Activated CD4-positive, alpha-beta T cell treated with anti-CD3 and anti-CD28 coated beads, Interleukin-2, amount 50 U/mL, for 4 hours (primary cell): ENCODE data around the gene ST7.
"Not testable (repeated sequence)": the region's sequence is repeated elsewhere in the genome, so short reads cannot be mapped to it uniquely, and the experiment has no call there.

Experiments
- DNase-seq, 2 experiments: peaks; one replicate each; pipeline ENCODE4 v3.0.0-alpha.2; 2020

Gene ST7

GRCh38 chr7:117010375-117011133 is 57.3 kb downstream of the ST7 start:
- DNase-seq = no peak

DNA sequence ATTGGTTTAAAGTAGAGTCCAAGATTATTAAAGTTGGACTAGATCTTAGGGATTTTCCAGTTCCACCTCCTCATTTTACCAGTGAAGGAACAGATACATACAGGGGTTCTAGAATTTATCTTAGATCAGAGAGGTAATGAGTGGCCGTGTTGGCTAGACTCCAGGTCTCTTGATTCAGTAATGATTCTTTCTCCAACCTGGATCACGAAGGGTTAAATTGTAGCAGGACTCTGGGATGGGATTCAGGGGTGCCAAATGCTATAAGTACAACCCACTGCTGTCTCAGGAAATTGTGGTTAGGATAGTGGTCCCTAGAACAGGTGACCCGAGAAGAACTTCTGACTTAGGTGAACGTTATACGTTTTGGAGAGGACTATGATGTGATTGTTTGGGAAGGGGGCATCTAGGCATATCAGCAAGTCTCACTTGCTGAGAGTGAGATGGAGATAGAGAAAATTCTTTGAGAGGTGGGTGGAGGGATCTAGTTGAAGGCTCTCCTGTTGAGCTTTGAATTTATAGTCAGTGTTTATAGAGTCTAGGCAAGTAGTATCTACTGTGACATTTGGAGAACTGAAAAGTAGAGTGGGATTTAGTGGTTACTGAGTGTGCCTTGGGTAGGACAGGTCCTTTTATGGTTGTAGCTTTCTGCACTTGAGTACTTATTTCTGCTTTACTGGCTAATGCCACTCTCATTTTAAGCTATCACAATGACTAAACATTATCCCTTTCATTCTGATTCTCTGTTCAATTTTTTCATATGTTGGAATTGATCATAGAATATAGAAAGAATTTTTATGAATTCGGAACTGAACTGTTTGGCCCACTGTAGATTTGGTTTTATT is 58.3 kb downstream of the ST7 start:
- DNase-seq = no peak

- no peak for DNase-seq
These were observed 59.0 kb downstream of the ST7 start for GRCh38 chr7:117012284-117012683.

DNA sequence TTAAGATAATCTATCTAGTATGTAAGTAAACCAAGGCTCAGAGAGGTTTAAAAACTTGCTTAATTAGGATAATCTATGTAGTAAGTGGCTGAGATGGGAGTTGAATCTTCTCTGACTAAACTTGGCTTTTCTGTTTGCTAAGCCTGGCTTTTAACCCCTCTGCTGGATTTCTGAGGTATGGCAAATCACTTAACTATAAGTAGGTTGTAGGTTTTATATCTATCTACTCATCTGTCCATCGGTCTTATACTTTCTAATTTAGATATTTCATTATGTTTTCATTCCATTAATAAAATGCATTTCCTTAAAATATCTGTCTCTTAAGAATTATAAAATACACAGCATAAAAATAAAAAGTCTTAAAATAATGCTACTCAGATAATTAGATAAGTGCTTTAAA is 59.4 kb downstream of the ST7 start:
- no peak for DNase-seq

DNA sequence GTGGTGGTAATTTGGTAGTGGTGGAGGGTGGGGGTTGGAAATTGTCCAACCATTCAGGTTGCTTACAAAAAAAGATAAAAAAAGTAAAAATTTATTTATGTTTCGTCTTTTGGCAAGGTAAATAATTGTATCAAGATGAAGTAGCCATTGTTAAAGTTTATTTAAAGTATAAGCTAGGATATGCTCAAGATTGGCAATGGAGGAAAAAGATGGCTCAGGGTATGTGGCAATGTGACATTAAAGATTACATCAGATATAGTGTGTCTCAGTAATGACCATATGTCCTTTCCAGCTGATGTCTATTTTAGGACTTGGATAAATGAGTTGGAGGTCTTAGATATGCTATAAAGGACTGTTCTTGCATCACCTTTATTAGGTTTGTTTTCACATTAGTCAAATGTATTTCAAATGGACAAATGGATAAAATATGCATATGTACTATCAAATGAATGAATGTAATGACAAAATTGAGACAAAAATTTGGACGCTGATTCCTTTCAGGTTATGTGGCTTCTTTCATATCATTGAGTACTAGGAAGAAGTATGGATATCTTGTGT is 60.9 kb downstream of the ST7 start:
- DNase-seq = no peak

- DNase-seq = peak; percentile 9 to 21
These were observed 61.4 kb downstream of the ST7 start for GRCh38 chr7:117014673-117015133.

DNA sequence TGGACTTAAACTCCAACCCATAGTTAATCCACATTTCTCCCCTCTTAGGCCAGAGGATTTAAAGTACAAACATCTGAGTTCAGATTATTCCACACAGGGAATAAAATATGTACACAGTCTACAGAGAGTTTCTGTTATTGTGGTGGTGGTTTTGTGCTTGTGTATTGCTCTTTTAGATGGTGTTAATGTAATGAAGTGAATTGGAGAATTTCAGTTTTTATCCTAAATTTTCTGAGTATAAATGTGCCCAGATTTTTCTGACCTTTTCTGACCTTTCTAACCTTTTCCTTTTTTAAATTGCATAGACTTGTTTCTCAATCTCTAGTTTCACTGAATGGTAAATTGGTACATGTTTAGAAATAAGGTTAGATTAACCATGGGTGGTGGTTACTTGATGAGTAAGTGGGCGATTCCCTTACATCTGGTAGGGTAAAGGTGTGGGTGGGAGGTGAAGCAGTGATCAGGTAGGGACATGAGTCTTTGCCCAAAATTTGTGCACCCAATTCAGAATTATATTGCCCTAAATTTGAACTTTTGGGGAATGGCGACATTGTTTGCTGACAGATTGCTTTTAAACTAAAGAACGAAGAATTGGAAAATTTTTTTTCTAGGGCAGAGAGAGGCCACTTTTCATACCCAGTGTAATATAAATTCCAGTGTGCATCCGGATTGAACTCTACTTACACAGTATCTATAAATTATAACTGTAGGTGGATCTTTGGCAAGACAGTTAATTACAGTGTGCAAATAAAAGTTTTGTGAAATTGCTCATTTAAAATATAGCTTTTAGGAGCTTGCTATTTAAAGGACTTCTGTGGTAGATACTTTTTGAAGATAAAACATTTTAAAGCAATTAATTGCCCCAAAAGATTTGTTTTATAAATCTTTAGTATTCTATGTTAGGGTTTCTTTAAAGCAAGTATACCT is 62.2 kb downstream of the ST7 start:
- DNase-seq = no peak

DNA sequence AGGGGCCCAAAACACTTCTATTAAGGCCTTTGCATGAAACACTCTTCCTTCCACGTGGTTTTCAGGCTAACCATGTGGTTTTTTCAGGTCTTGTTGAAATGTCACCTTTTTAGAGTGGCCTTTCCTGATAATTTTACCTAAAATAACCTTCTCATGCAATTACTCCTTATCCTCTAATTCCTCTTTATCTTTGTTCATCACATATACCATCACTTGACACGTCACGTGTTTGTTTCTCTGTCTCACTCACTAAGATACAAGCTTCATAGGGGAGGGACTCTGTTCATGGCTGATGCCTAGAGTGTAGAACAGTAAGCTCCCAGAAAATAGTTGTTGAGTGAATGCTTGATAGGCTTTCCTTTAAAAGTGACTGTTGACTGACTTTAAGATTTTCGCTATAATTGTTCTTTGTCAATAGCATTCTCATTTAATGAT is 63.7 kb downstream of the ST7 start:
- no peak for DNase-seq

DNA sequence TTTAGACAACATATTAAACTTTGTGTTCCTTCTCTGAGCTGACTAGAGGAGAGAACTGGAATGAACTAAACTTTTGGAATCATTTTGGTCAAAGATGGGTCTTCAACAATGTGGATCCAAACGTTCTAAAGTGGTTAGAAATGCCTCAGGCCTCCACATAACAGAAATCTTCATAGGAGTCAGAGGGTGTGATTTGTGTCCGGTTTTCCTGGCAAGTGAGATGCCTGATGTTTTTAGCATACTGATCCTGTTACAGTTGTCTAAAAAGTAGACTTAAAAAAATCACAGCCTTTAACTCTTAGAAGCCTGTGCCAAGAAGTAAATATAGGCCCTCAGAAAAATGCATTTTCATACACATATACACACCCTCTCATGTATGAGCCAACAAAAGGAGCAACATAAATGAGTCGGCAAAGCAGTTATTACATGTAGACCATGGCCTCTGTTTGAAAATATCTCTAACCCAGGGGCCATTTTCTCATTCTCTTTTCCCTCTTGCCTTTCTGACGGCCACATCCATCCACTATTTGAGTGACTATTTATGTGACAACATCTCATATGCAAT is 64.5 kb downstream of the ST7 start:
- no peak for DNase-seq

DNA sequence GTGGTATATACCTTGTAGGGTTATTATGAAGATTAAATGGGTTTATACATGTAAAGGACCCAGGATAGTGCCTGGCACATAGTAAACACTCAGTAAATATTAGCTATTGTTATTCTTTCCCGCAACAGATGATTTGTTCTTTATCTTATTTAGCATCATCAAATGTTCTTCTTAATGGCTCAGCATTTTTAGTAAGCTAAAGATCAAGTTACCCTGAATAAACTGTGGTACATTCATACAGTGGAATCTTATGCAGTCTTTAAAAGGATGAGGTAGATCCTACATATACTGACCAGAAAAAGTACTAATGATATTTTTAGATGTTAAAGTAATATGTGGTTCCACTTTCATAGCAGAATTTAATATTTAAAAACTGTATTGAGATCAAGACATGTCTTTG is 65.4 kb downstream of the ST7 start:
- no peak for DNase-seq

DNA sequence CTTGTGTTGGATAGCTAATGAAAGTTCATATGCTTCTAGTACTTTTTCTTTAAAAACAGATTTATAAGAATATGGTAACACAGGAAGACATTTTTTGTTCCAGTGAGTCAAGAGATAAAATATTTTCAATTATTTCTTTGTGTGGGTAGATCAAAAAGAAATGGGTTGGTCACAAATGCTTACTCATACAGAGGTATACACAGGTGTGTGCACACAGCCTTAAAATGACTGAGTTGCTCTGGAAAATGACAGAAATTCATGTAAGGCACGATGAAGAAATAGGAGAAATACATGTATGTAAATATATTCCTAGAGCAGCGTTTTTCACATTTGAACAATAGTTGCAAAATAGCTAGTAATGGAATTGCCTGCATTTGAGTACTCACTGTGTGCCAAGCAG is 66.0 kb downstream of the ST7 start:
- DNase-seq = no peak

DNA sequence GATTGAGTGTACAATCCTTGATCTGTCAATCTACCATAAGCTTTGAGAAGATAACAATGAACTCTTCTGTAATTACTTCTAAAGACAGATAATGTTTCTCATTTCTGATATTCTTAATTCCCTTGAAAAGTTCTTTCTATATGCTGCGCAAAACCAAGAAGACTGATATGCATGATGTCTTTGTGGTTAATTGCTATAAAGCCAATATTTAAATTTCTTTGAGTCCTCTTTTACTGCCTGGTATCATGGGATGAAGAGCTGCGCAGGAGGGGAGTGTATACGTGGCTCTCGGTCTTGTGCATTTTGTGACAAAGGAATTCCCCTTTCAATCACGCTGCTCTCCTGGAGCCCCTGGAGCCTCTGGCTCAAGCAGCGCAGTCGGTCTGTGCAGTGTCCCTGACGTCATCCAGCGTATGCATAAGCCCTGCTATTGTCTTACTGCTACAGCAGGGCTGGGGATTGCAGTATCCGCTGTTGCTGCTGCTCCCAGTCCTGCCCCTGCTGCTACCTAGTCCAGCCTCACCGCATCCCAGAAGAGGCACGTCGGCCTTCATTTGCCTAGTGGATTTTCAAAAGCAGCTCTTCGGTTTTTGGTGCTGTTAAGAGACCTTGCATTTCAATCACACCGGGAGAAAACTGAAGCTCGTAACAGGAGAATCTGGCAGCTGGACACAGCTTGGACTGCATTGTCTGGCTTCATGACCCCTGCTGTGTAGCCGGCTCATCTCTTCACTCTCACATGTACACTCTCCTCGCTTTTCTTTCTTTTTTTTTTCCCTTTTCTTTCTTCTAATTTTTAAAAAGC is 66.7 kb downstream of the ST7 start:
- no peak for DNase-seq

DNA sequence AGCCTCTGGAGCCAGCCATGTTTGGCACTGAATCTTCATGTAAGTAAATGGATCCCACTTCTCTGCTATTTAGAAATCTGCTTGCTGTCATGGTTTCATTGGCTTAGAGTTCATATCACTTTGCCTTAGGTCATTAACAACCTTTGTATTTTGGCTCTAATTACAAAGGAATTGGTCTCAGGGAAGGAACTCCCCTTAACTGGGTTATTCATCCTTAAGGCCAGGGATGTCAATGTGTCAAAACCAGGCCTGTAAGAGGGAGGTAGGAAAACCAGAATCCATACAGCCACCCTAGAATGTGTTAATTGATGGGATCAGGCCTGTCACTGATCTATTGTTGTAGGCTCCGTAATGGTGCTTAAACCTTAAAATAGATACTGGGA is 67.3 kb downstream of the ST7 start:
- no peak for DNase-seq

DNA sequence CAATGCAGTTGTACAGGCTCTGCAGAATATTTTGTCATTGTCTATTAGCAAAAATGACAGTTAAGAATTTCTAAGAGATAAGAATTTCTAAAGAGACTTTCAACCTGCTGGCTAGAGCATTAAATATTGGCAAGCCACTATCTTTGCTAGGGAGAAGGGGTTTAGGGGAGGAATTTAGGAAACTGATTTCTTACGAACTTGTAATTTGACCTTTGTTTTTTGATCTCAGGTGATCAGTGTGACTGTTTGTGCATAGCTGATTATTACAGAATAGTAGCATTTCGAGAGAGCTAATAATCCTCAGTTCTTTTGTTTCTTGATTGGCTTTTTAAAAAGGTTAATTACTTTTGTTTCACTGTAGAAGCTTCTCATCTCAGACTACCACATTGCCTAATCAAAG is 68.1 kb downstream of the ST7 start:
- no peak for DNase-seq

- DNase-seq = no peak
These were observed 68.7 kb downstream of the ST7 start for GRCh38 chr7:117021986-117022385.

GRCh38 chr7:117023325-117023854 is 70.1 kb downstream of the ST7 start:
- DNase-seq = no peak

- no peak for DNase-seq
These were observed 71.5 kb downstream of the ST7 start for GRCh38 chr7:117024811-117025210.

DNA sequence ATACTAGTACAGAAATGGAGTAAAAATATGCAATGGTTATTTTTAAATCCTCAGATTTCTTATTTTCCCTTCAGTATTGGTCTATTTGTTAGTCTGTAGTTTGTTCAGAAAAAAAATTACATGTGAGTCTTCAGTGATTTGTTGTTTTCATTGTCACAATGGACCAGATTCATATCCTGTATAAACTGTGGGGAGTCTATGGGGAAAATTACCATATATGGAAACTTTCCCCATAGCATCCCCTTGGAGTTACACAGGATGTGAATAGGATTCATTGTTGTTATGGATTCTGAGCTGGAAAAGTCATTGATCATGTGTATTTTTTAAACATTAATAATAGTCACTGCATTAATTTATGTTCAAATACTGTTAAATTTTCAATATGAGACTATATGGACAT is 72.6 kb downstream of the ST7 start:
- no peak for DNase-seq

DNA sequence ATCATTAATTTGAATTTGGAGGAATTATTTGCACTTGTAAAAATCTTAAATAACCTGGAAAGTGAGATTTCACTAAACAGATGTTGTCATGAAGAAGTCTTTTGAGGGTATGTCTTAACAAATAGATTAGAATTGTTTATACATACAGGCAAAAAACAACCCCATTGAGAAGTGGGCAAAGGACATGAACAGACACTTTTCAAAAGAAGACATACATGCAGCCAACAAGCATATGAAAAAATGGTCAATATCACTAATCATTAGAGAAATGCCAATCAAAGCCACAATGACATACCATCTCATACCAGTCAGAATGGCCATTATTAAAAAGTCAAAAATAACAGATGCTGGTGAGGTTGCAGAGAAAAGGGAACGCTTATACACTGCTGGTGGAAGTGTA is 77.0 kb downstream of the ST7 start:
- not testable (repeated sequence) for DNase-seq

DNA sequence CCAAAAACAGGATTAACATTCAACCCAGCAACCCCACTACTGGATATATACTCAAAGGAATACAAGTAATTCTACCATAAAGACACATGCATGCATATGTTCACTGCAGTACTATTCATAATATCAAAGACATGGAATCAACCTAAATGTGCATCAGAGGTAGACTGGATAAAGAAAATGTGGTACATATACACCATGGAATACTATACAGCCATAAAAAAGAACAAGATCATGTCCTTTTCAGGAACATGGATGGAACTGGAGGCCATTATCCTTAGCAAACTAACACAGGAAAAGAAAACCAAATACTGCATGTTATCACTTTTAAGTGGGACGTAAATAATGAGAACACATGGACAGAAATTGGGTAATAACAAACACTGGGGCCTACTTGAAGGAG is 77.5 kb downstream of the ST7 start:
- DNase-seq = not testable (repeated sequence)

GRCh38 chr7:117032810-117033209 is 79.5 kb downstream of the ST7 start:
- no peak for DNase-seq
